Measurements from ENCODE around the gene BRF1.

DNA sequence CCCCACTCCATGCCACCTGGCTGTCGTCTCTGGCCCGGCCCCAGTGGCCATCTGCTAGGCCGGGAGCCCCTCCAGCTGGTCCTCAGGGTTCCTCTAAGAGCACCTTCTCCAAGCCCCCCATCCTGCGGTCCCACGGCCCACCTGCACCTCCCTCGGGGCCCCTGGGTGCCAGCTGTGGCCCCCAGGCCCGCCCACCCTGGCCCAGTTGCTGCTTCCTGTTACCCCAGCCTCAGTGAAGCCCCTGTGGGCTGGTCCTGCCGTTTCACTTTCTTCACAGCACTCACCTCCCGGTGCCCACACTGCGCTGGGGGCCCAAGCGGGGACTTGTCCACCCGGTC lies 92.1 kb downstream of the BRF1 start:
- TF ChIP-seq, protein P1, sequence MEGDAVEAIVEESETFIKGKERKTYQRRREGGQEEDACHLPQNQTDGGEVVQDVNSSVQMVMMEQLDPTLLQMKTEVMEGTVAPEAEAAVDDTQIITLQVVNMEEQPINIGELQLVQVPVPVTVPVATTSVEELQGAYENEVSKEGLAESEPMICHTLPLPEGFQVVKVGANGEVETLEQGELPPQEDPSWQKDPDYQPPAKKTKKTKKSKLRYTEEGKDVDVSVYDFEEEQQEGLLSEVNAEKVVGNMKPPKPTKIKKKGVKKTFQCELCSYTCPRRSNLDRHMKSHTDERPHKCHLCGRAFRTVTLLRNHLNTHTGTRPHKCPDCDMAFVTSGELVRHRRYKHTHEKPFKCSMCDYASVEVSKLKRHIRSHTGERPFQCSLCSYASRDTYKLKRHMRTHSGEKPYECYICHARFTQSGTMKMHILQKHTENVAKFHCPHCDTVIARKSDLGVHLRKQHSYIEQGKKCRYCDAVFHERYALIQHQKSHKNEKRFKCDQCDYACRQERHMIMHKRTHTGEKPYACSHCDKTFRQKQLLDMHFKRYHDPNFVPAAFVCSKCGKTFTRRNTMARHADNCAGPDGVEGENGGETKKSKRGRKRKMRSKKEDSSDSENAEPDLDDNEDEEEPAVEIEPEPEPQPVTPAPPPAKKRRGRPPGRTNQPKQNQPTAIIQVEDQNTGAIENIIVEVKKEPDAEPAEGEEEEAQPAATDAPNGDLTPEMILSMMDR (conservative IDR thresholded peaks at IDR 0.05; ENCODE audit: low read length), result no peak
- TF ChIP-seq EZH2phosphoT487 (IDR thresholded peaks at IDR 0.05; ENCODE audit: borderline replicate concordance), result no peak
